Cardiac atrium fibroblast (primary cell): ENCODE data around the gene TUT1. TPM values are rescaled to one million over a fixed set of nuclear protein-coding genes. Genes with fewer than 3 reads are reported as not detected.

Experiments used
- total RNA-seq: library from RNA; depleted of rRNA; stranded (reverse); fragments of >200 nt; gene quantifications from 2 replicates; pipeline ENCODE4 v1.2.3, GENCODE V29; 2015

TUT1 gene
- total RNA-seq, result 6.9 and 12.0 TPM in 2 replicates

GRCh38 chr11:62591448-62592145 is at the start of gene TUT1:
Gene TUT1 (minus strand): TSS chr11:62591523. CDS start chr11:62591485, 38 bp downstream.

GRCh38 chr11:62621567-62622470 is 30.5 kb upstream of the TUT1 start, which contains the start of gene B3GAT3:
Gene B3GAT3 (minus strand): TSS chr11:62621986. CDS start chr11:62621947, 39 bp downstream.

GRCh38 chr11:62612366-62613290 is 21.3 kb upstream of the TUT1 start, which contains the start of the genes EML3 and ROM1:
Gene EML3 (minus strand): TSS chr11:62612775. CDS start chr11:62612457, 318 bp downstream.
Gene ROM1 (plus strand): TSS chr11:62613257. CDS start chr11:62613282, 25 bp downstream.

GRCh38 chr11:62601372-62602140 is 10.2 kb upstream of the TUT1 start, which contains the start of gene MTA2:
Gene MTA2 (minus strand): TSS chr11:62601865. CDS start chr11:62601450, 415 bp downstream.

GRCh38 chr11:62573592-62574362 is 17.5 kb downstream of the TUT1 start, which contains the start of gene EEF1G:
Gene EEF1G (minus strand): TSS chr11:62573891. CDS start chr11:62573842, 49 bp downstream.

GRCh38 chr11:62546244-62546928 is 44.9 kb downstream of the TUT1 start, which contains the start of gene AHNAK:
Gene AHNAK (minus strand): TSS chr11:62546806. CDS start chr11:62536098, 10,708 bp downstream.

Other genes with a start within 250 kb of the TUT1 start
- not detected in 2 replicates for gene SCGB1A1, start 172.5 kb downstream of the TUT1 start, total RNA-seq
- 394 and 434 TPM in 2 replicates for gene AHNAK, start 44.7 kb downstream of the TUT1 start, total RNA-seq
- 2,078 and 2,099 TPM in 2 replicates for gene EEF1G, start 17.6 kb downstream of the TUT1 start, total RNA-seq
- 72.6 and 86.1 TPM in 2 replicates for gene MTA2, start 10.3 kb upstream of the TUT1 start, total RNA-seq
- 25.8 and 43.1 TPM in 2 replicates for gene EML3, start 21.3 kb upstream of the TUT1 start, total RNA-seq
- 9.2 and 24.7 TPM in 2 replicates for gene ROM1, start 21.7 kb upstream of the TUT1 start, total RNA-seq
- gene B3GAT3, start 30.5 kb upstream of the TUT1 start, total RNA-seq, result 24.9 and 44.4 TPM in 2 replicates
- gene GANAB, start 55.1 kb upstream of the TUT1 start, total RNA-seq, result 314 and 339 TPM in 2 replicates
- gene INTS5, start 61.8 kb upstream of the TUT1 start, total RNA-seq, result 27.1 and 27.7 TPM in 2 replicates
- gene C11orf98, start 73.7 kb upstream of the TUT1 start, total RNA-seq, result 57.8 and 68.1 TPM in 2 replicates
- gene CSKMT, start 73.8 kb upstream of the TUT1 start, total RNA-seq, result 1.4 and 7.5 TPM in 2 replicates
- gene UQCC3, start 80.2 kb upstream of the TUT1 start, total RNA-seq, result 6.0 and 8.3 TPM in 2 replicates
- gene LBHD1, start 80.7 kb upstream of the TUT1 start, total RNA-seq, result 1.1 and 5.2 TPM in 2 replicates
- gene UBXN1, start 87.5 kb upstream of the TUT1 start, total RNA-seq, result 71.9 and 88.5 TPM in 2 replicates
- gene LRRN4CL, start 98.0 kb upstream of the TUT1 start, total RNA-seq, result 0.72 and 1.5 TPM in 2 replicates
- gene BSCL2, start 115.9 kb upstream of the TUT1 start, total RNA-seq, result 29.8 and 44.4 TPM in 2 replicates
- gene GNG3, start 116.2 kb upstream of the TUT1 start, total RNA-seq, result not detected in 2 replicates
- 4.9 and 20.2 TPM in 2 replicates for gene HNRNPUL2, start 135.9 kb upstream of the TUT1 start, total RNA-seq
- 15.7 and 16.1 TPM in 2 replicates for gene TTC9C, start 137.0 kb upstream of the TUT1 start, total RNA-seq
- 6.5 and 7.6 TPM in 2 replicates for gene ZBTB3, start 162.6 kb upstream of the TUT1 start, total RNA-seq
- gene POLR2G, start 170.1 kb upstream of the TUT1 start, total RNA-seq, result 61.4 and 68.5 TPM in 2 replicates
- gene TAF6L, start 179.9 kb upstream of the TUT1 start, total RNA-seq, result 10.7 and 11.7 TPM in 2 replicates
- 77.8 and 83.1 TPM in 2 replicates for gene TMEM179B, start 195.9 kb upstream of the TUT1 start, total RNA-seq
- 18.6 and 31.2 TPM in 2 replicates for gene TMEM223, start 200.5 kb upstream of the TUT1 start, total RNA-seq
- gene NXF1, start 213.9 kb upstream of the TUT1 start, total RNA-seq, result 19.3 and 20.2 TPM in 2 replicates
- 57.0 and 62.5 TPM in 2 replicates for gene STX5, start 240.5 kb upstream of the TUT1 start, total RNA-seq
- not detected in 2 replicates for gene TEX54, start 241.3 kb upstream of the TUT1 start, total RNA-seq
- gene WDR74, start 248.1 kb upstream of the TUT1 start, total RNA-seq, result 20.4 and 50.1 TPM in 2 replicates